CD4-positive, alpha-beta memory T cell (primary cell): ENCODE data around the gene UNC119. TPM values are rescaled to one million over a fixed set of nuclear protein-coding genes. Genes with fewer than 3 reads are reported as not detected.

Experiments used
- CTCF ChIA-PET: fragments of 350-600 bp; sonication (Branson Sonifier 250); formaldehyde crosslinking; loops from one replicate; lab custom pipeline; 2021; ENCODE audit warnings: inconsistent platforms; ENCODE audit not compliant: partially characterized antibody; lab: Charles Lee
- POLR2A ChIA-PET: fragments of 350-600 bp; sonication (Branson Sonifier 250); formaldehyde crosslinking; loops from one replicate; lab custom pipeline; 2021; ENCODE audit not compliant: partially characterized antibody; lab: Charles Lee
- DNase-seq, 5 donors: peaks; one replicate each; pipeline versions ENCODE4 v3.0.0 to v3.0.0-alpha.2; 2020 to 2022; ENCODE audit warnings: mixed read lengths in 1 of 5
- H3K27ac ChIP-seq: one replicate; pipeline ENCODE4 v1.7.0; 2013; ENCODE audit warnings: low read depth, low read length
- H3K27me3 ChIP-seq: 2 replicates; pipeline ENCODE4 v1.7.0; 2013; ENCODE audit warnings: mild to moderate bottlenecking, low read length, moderate library complexity; ENCODE audit not compliant: insufficient read depth
- H3K36me3 ChIP-seq: 2 replicates; pipeline ENCODE4 v1.7.0; 2013; ENCODE audit warnings: mild to moderate bottlenecking, low read length, moderate library complexity; ENCODE audit not compliant: insufficient read depth
- H3K4me1 ChIP-seq: 2 replicates; pipeline ENCODE4 v1.7.0; 2013; ENCODE audit warnings: mild to moderate bottlenecking, low read length, moderate library complexity; ENCODE audit not compliant: insufficient read depth
- H3K4me3 ChIP-seq, 2 donors: one replicate each; pipeline ENCODE4 v1.7.0; 2013; ENCODE audit warnings: low read length in 2 of 2, mild to moderate bottlenecking in 1 of 2
- H3K9me3 ChIP-seq, 2 donors: one replicate each; pipeline ENCODE4 v1.7.0; 2013; ENCODE audit warnings: low read length in 2 of 2, control low read depth in 1 of 2; ENCODE audit not compliant: control insufficient read depth in 1 of 2
- H3K27ac Mint-ChIP-seq, 7 donors: one replicate each; pipeline ENCODE4 v1.8.0; 2020 to 2021; ENCODE audit warnings: mixed read lengths in 7 of 7, mild to moderate bottlenecking in 6 of 7, inconsistent platforms in 3 of 7, moderate library complexity in 3 of 7
- H3K27me3 Mint-ChIP-seq, 2 donors: one replicate each; pipeline ENCODE4 v1.8.0; 2020 to 2021; ENCODE audit warnings: mixed read lengths in 2 of 2
- H3K36me3 Mint-ChIP-seq, 2 donors: one replicate each; pipeline ENCODE4 v1.8.0; 2020 to 2021; ENCODE audit warnings: mixed read lengths in 2 of 2, inconsistent platforms in 1 of 2, mild to moderate bottlenecking in 1 of 2
- H3K4me1 Mint-ChIP-seq, 4 donors: one replicate each; pipeline ENCODE4 v1.8.0; 2020 to 2021; ENCODE audit warnings: mixed read lengths in 4 of 4, mild to moderate bottlenecking in 1 of 4
- H3K4me3 Mint-ChIP-seq, 8 donors: one replicate each; pipeline ENCODE4 v1.8.0; 2020 to 2021; ENCODE audit warnings: mixed read lengths in 8 of 8, mild to moderate bottlenecking in 7 of 8, moderate library complexity in 6 of 8, inconsistent platforms in 3 of 8
- H3K9me3 Mint-ChIP-seq, 8 donors: one replicate each; pipeline ENCODE4 v1.8.0; 2020 to 2021; ENCODE audit warnings: mixed read lengths in 8 of 8, mild to moderate bottlenecking in 5 of 8, inconsistent platforms in 3 of 8, moderate library complexity in 1 of 8
- intact Hi-C: fragments of 100-400 bp; cut with micrococcal nuclease; formaldehyde crosslinking; loops from one replicate; pipeline ENCODE4 v1.15.1; 2023
- polyA plus RNA-seq, 2 donors: library from polyadenylated mRNA; unstranded; fragments of 300-500 nt; fragmentation: Illumina TruSeq; gene quantifications; one replicate each; pipeline ENCODE4 v1.2.3, GENCODE V29; 2021
- total RNA-seq, 2 experiments: library from RNA; stranded (reverse); gene quantifications; one replicate each; pipeline ENCODE4 v1.2.3, GENCODE V29; 2021

Gene UNC119
- total and polyA plus RNA-seq, 4 experiments from 2014 or later: 31.8 to 44.0 (median 39.2) TPM

GRCh38 chr17:28567604-28568003, 15.2 kb upstream of the UNC119 start:
- Histone ChIP-seq H3K4me3 (no peak overlapping the region), H3K36me3 (peaks cover 11% of the 10 kb centered on the region), H3K27me3 (no peaks in the 10 kb centered on the region), H3K4me1 (peaks cover 52% of the 10 kb centered on the region), H3K9me3 (no peaks in the 10 kb centered on the region), H3K27ac (no peak overlapping the region)
- ChIA-PET CTCF (no interaction called here), POLR2A (interaction anchor here (0.6 to 13.1 kb wide), 3 partner anchors 9 to 32 kb away, joined by 3 to 169 read pairs (median 3); partner anchors contain the start of genes ALDOC, SPAG5 and UNC119)
- H3K9me3 Mint-ChIP-seq: no peaks in the 10 kb centered on the region
- H3K27ac Mint-ChIP-seq: peak overlapping the region; percentile 35 to 84 (median 62)
- DNase-seq: no peak
- H3K27me3 Mint-ChIP-seq: no peaks in the 10 kb centered on the region
- H3K36me3 Mint-ChIP-seq: peaks cover 12 to 38% of the 10 kb centered on the region in 2 donors
- H3K4me1 Mint-ChIP-seq: peaks cover 31 to 55% (median 45%) of the 10 kb centered on the region in 4 donors
- peak overlapping the region in 6 of 8 donors; percentile 2 to 38 (median 20) for H3K4me3 Mint-ChIP-seq
- intact Hi-C loops: no loop called here

GRCh38 chr17:28563475-28563874, 11.1 kb upstream of the UNC119 start:
- DNase-seq: no peak
- peaks cover 34 to 44% of the 10 kb centered on the region in 2 donors for H3K36me3 Mint-ChIP-seq
- Histone ChIP-seq H3K27ac (no peak overlapping the region), H3K4me1 (peaks cover 21% of the 10 kb centered on the region), H3K27me3 (no peaks in the 10 kb centered on the region), H3K4me3 (no peak overlapping the region), H3K9me3 (no peaks in the 10 kb centered on the region), H3K36me3 (peaks cover 30% of the 10 kb centered on the region)
- H3K4me1 Mint-ChIP-seq: peaks cover 14 to 22% (median 16%) of the 10 kb centered on the region in 4 donors
- no peaks in the 10 kb centered on the region for H3K27me3 Mint-ChIP-seq
- ChIA-PET POLR2A (interaction anchor here (1.5 kb wide), 1 partner anchor 8 kb away, joined by 4 read pairs; the partner anchor contains the start of gene PIGS), CTCF (no interaction called here)
- peak overlapping the region in 1 of 7 donors; percentile 23 for H3K27ac Mint-ChIP-seq
- no peak overlapping the region for H3K4me3 Mint-ChIP-seq
- intact Hi-C loops: no loop called here
- H3K9me3 Mint-ChIP-seq: no peaks in the 10 kb centered on the region

- Mint-ChIP-seq H3K27ac (peak overlapping the region in 3 of 7 donors; percentile 20 to 88 (median 65)), H3K9me3 (no peaks in the 10 kb centered on the region), H3K36me3 (peaks cover 39 to 72% of the 10 kb centered on the region in 2 donors), H3K4me3 (no peak overlapping the region), H3K4me1 (peaks cover 20 to 30% (median 25%) of the 10 kb centered on the region in 4 donors), H3K27me3 (no peaks in the 10 kb centered on the region)
- Histone ChIP-seq H3K27me3 (no peaks in the 10 kb centered on the region), H3K36me3 (peaks cover 59% of the 10 kb centered on the region), H3K4me1 (peaks cover 25% of the 10 kb centered on the region), H3K4me3 (no peak overlapping the region), H3K9me3 (no peaks in the 10 kb centered on the region), H3K27ac (no peak overlapping the region)
- ChIA-PET CTCF (no interaction called here), POLR2A (interaction anchor here (1.2 to 1.6 kb wide), 3 partner anchors 14 to 22 kb away, joined by 3 to 4 read pairs (median 3); partner anchors contain the start of genes ALDOC and PIGS)
- intact Hi-C loops: no loop called here
- no peak for DNase-seq
Observed at GRCh38 chr17:28555022-28555421, 2.6 kb upstream of the UNC119 start.

- H3K9me3 ChIP-seq: no peaks in the 10 kb centered on the region
- H3K27me3 ChIP-seq: no peaks in the 10 kb centered on the region
- H3K4me3 ChIP-seq: no peak overlapping the region
- Mint-ChIP-seq H3K27ac (peak overlapping the region in 3 of 7 donors; percentile 20 to 88 (median 62)), H3K4me3 (peak overlapping the region in 1 of 8 donors; percentile 27), H3K9me3 (no peaks in the 10 kb centered on the region), H3K36me3 (peaks cover 34 to 69% of the 10 kb centered on the region in 2 donors), H3K27me3 (no peaks in the 10 kb centered on the region), H3K4me1 (peaks cover 25 to 34% (median 29%) of the 10 kb centered on the region in 4 donors)
- DNase-seq: no peak
- ChIA-PET POLR2A (interaction anchor here (1.2 to 1.6 kb wide), 3 partner anchors 15 to 22 kb away, joined by 3 to 4 read pairs (median 3); partner anchors contain the start of genes ALDOC and PIGS), CTCF (interaction anchor here (1.4 kb wide), 1 partner anchor 62 kb away, joined by 3 read pairs; no protein-coding TSS in a partner anchor)
- peaks cover 29% of the 10 kb centered on the region for H3K4me1 ChIP-seq
- peaks cover 55% of the 10 kb centered on the region for H3K36me3 ChIP-seq
- no peak overlapping the region for H3K27ac ChIP-seq
- intact Hi-C loops: no loop called here
Observed at GRCh38 chr17:28554565-28554964, 2.1 kb upstream of the UNC119 start.

GRCh38 chr17:28553000-28553505, 629 bp upstream of the UNC119 start:
- H3K27ac ChIP-seq: peak overlapping the region; percentile 84
- H3K36me3 Mint-ChIP-seq: peaks cover 26 to 66% of the 10 kb centered on the region in 2 donors

GRCh38 chr17:28551421-28552175, 826 bp downstream of the UNC119 start:
- POLR2A ChIA-PET: interaction anchor here (1.0 to 5.9 kb wide), 4 partner anchors 19 to 47 kb away, joined by 4 to 48 read pairs (median 25); partner anchors contain the start of genes ALDOC, PIGS and SPAG5
- H3K36me3 Mint-ChIP-seq: peaks cover 19 to 51% of the 10 kb centered on the region in 2 donors
- H3K27me3 ChIP-seq: no peaks in the 10 kb centered on the region

More at GRCh38 chr17:28553000-28553505, 629 bp upstream of the UNC119 start:
- ChIA-PET CTCF (interaction anchor here (0.7 to 1.6 kb wide), 4 partner anchors 19 to 60 kb away, joined by 3 to 7 read pairs (median 3); partner anchors contain the start of gene PIGS), POLR2A (interaction anchor here (0.9 to 1.6 kb wide), 5 partner anchors 14 to 46 kb away, joined by 3 to 15 read pairs (median 5); partner anchors contain the start of genes ALDOC, PIGS and SPAG5)
- Mint-ChIP-seq H3K27me3 (no peaks in the 10 kb centered on the region), H3K27ac (peak overlapping the region; percentile 83 to 95 (median 92)), H3K4me1 (peaks cover 38 to 49% (median 44%) of the 10 kb centered on the region in 4 donors), H3K9me3 (no peaks in the 10 kb centered on the region), H3K4me3 (peak overlapping the region; percentile 86 to 91 (median 90))
- peak overlapping the region in 1 of 2 donors; percentile 66 for H3K4me3 ChIP-seq
- no peaks in the 10 kb centered on the region for H3K9me3 ChIP-seq
- H3K27me3 ChIP-seq: no peaks in the 10 kb centered on the region
- peaks cover 45% of the 10 kb centered on the region for H3K36me3 ChIP-seq
- intact Hi-C loops: loop anchor here (1.0 kb wide), 3 partner anchors 18 to 59 kb away; partner anchors contain the start of genes PIGS and SPAG5
- no peak for DNase-seq
- peaks cover 44% of the 10 kb centered on the region for H3K4me1 ChIP-seq

More at GRCh38 chr17:28551421-28552175, 826 bp downstream of the UNC119 start:
- no peaks in the 10 kb centered on the region for H3K27me3 Mint-ChIP-seq
- H3K4me1 Mint-ChIP-seq: peaks cover 41 to 56% (median 48%) of the 10 kb centered on the region in 4 donors
- Histone ChIP-seq H3K9me3 (no peaks in the 10 kb centered on the region), H3K4me1 (peaks cover 48% of the 10 kb centered on the region), H3K36me3 (peaks cover 37% of the 10 kb centered on the region), H3K27ac (peak overlapping the region; percentile 84), H3K4me3 (peak overlapping the region; percentile 29 to 66)
- peak overlapping the region; percentile 94 to 98 (median 96) for H3K27ac Mint-ChIP-seq
- H3K9me3 Mint-ChIP-seq: no peaks in the 10 kb centered on the region
- peak overlapping the region; percentile 86 to 98 (median 92) for H3K4me3 Mint-ChIP-seq
- intact Hi-C loops: loop anchor here (1.0 kb wide), 3 partner anchors 20 to 57 kb away; partner anchors contain the start of genes PIGS and SPAG5
- CTCF ChIA-PET: interaction anchor here (1.4 kb wide), 1 partner anchor 19 kb away, joined by 11 read pairs; the partner anchor contains the start of gene PIGS
- no peak for DNase-seq
